Stimulated activated CD8-positive, alpha-beta memory T cell treated with anti-CD3 and anti-CD28 coated beads, Interleukin-4, amount 100 ng/mL, for 24 hours (primary cell): Measurements from ENCODE around the gene ZMYND11.
"Not testable (repeated sequence)": the region's sequence is repeated elsewhere in the genome, so short reads cannot be mapped to it uniquely, and the experiment has no call there.

Source experiments
- DNase-seq: peaks from one replicate; pipeline ENCODE4 v3.0.0-alpha.2; 2020; ENCODE audit warnings: low read depth

ZMYND11 gene

DNA sequence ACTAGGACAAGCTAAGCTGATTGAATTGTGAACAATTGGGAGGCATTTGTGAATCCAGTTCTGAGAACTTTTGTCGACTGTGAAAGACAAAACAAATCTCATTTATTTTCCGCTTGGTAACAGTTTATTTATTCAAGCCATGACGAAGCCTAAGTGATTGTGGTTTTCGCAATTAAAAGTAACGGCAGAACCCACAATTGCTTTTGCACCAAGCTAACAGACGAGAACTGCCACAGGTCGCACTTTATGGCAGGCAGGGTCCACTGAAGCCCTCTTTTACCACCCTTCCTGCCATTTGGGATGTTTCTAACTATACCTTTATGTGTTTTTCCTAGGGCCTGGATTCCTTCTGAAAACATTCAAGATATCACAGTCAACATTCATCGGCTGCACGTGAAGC is 111.2 kb downstream of the ZMYND11 start:
- no peak for DNase-seq

DNA sequence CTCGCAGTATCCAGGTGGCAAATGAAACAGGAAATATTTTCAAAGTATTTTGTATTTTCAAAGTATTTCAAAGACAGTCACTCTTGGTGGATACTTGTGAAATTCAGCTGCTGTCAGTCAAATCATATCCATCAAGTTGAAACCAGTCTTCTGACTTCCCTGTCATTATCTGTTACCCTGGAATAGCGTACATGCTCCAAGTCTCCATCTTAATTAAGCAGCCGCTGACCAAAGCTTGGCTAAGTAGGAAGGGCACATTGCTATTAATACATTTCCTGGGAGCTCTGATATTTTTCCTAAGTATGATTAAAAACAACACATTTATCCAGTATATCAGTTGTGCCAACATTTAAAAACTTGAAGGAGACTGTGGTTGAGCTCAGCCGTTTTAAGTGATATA is 112.2 kb downstream of the ZMYND11 start:
- DNase-seq: no peak

DNA sequence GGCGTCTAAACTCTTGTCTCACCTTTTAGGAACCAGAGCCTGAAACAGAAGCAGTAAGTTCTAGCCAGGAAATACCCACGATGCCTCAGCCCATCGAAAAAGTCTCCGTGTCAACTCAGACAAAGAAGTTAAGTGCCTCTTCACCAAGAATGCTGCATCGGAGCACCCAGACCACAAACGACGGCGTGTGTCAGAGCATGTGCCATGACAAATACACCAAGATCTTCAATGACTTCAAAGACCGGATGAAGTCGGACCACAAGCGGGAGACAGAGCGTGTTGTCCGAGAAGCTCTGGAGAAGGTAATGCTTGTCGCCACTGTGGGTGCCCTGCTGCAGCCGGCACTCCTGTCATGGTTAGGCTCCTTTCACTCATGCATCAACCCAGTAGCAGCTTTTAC is 113.1 kb downstream of the ZMYND11 start:
- no peak for DNase-seq

DNA sequence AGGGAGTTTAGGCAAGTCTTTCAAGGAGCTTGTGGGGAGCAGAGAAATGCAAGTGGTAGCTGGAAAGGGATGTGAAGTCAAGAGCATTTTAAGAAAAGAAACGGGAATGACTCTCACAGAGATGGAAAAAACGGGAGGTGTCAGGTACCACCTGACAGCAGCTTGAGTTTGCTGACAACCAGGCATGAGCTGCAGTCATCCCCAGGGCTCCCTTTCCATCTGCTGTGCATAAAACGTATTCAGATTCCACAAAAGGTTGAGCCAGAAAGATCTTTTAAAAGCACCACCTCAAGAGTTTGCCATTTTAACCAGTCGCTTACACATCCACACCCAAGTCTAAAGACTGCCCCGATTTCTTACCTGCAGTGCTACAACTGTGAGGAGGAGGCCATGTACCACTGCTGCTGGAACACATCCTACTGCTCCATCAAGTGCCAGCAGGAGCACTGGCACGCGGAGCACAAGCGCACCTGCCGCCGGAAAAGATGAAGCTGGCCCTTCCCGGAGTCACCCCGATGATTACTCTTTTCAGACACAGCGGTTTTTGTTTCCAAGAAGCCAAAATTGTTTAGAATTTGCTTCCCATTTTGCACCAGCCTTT is 116.8 kb downstream of the ZMYND11 start:
- DNase-seq: no peak

DNA sequence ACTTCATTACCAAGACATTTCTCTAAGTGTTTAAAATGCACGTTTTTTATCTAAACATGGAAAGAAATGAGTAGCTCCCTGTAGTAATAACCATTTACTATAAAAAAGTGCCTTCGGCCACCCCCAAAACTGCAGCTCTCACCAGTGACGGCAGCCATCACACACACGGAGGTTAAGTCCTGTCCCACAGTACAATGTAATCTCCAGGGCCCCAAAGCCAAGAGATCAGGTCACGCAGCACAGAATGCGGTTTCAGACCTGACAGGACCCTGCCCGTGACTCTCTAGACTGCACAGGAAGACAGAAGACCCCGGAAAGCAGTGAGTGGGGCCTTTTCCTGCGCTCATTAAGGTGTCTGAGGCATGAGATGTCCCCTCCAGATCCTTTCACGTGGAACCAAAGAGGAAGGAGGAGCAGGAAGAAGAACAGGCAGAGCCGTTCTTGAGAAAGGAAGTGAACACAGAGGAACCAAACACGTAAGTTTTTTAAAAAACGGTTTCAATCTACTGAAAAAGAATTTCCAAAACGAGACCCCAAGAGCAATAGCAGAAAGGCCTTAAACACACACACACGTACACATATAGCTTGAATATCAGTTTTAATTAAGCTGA is 125.7 kb downstream of the ZMYND11 start:
- no peak for DNase-seq

DNA sequence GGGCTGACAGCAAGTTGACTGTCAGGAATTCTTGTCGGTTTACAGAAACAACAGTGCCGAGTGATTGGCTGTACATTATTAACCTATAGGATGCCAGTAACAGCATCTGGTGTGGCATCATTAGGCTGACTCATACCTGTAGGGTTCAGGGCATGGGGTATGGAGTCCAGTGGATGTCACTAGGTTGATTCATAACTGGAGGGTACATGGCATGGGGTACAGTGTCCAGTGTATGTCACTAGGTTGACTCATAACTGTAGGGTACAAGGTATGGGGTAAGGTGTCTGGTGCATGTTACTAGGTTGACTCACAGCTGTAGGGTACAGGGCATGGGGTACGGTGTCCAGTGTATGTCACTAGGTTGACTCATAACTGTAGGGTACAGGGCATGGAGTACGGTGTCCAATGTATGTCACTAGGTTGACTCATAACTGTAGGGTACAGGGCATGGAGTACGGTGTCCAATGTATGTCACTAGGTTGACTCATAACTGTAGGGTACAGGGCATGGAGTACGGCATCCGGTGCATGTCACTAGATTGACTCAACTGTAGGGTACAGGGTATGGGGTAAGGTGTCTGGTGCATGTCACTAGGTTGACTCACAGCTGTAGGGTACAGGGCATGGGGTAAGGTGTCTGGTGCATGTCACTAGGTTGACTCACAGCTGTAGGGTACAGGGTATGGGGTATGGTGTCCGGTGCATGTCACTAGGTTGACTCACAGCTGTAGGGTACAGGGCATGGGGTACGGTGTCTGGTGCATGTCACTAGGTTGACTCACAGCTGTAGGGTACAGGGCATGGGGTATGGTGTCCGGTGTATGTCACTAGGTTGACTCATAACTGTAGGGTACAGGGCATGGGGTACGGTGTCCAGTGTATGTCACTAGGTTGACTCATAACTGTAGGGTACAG is 129.2 kb downstream of the ZMYND11 start:
- DNase-seq: not testable (repeated sequence)

DNA sequence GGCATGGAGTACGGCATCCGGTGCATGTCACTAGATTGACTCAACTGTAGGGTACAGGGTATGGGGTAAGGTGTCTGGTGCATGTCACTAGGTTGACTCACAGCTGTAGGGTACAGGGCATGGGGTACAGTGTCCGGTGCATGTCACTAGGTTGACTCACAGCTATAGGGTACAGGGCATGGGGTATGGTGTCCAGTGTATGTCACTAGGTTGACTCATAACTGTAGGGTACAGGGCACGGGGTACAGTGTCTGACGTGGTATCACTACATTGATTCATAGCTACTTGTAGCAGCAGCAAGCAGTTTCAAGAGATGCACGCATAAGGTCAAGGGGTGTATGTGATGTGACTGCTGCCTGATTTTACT is 129.8 kb downstream of the ZMYND11 start:
- DNase-seq: not testable (repeated sequence)

DNA sequence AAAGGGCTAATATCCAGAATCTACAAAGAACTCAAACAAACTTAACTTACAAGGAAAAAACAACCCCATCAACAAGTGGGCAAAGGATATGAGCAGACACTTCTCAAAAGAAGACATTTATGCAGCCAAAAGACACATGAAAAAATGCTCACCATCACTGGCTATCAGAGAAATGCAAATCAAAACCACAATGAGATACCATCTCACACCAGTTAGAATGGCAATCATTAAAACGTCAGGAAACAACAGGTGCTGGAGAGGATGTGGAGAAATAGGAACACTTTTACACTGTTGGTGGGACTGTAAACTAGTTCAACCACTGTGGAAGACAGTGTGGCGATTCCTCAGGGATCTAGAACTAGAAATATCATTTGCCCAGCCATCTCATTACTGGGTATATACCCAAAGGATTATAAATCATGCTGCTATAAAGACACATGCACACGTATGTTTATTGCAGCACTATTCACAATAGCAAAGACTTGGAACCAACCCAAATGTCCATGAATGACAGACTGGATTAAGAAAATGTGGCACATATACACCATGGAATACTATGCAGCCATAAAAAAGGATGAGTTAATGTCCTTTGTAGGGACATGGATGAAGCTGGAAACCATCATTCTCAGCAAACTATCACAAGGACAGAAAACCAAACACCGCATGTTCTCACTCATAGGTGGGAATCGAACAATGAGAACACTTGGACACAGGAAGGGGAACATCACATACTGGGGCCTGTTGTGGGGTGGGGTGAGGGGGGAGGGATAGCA is 130.7 kb downstream of the ZMYND11 start:
- not testable (repeated sequence) for DNase-seq

DNA sequence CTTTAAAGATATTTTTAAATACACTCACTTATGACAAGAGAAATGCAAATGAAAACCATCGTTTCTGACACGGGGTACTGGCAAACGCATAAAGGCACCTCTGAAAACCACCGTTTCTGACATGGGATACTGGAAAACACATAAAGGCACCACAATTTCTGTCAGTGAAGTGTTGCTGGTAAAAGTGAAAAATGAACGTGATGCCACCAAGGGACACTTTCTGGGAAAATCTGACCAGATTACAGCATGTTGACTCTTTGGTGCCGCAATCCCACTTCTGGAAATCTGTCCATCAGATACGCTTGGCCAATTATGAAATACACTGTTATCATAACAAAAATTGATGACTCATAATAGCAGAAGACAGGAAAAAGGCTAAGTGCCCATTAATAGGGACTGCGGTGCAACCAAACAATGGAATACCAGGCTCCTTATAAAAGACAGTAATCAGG is 131.7 kb downstream of the ZMYND11 start:
- no peak for DNase-seq

DNA sequence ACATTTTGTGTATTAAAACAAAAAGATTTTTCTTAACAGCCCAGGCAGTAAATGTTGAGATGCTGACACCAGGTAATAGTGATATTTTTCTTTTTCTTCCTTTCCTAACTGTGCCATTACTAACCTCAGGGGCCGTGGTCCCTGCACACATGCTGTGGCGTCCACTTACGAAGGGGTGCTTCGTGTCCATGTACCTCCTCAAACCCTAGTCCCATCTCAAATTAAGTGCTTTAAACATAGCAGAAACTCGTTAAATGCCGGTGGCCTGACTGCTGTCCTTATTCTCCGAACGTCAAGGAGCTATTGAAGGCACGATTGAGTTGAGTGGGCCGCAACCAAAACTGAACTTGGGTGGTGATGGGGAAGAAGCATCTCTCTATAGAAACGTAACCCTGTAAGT is 132.4 kb downstream of the ZMYND11 start:
- no peak for DNase-seq

DNA sequence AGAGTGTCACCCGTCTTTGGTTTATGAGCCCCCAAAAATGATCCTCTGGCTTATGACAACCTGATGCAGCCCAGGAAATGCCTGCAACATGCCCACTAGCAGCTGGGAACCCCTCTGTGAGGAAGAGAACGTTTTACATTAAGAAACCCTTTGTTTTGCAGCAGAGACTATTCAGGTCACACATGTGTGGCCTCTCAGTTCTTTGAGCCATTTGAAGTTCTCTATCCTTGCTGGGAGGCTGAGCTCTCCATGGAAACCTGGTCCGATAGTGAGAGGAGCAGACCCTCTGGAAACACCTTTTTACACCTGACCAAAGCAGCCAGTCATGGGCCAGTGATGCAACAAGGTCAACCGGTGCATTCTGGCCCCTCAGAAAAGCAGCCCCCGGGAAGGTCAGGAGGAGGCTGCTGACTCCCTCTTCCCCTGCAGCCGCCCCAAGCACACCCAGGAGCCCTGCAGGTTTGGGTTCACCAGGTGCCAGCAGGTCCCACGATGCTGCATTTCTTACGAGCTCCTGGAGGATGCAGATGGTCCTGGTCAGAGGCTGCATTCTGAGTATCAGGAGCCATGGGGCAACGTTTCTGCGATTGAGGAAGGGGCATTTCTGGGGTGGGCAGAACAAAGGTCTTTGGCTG is 134.3 kb downstream of the ZMYND11 start:
- no peak for DNase-seq

DNA sequence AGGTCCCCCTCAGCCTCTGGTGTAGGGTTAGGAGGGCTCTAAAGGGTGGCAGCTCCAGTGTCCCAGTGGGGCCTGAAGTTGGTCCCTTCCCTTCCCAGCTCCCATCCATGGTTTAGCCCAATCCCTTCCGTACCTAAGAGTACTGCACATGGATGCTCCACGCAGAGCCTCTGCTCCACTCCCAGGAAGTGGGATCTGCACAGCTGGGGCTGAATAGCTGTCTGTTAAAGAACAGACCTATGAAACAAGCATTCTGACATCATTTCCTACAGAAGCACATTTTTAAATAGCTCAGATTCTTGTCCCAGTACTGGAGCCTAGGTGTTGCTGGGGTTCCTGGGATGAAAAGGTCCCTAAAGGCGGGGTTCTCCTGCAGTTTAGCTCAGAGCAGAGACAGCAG is 135.9 kb downstream of the ZMYND11 start:
- no peak for DNase-seq

DNA sequence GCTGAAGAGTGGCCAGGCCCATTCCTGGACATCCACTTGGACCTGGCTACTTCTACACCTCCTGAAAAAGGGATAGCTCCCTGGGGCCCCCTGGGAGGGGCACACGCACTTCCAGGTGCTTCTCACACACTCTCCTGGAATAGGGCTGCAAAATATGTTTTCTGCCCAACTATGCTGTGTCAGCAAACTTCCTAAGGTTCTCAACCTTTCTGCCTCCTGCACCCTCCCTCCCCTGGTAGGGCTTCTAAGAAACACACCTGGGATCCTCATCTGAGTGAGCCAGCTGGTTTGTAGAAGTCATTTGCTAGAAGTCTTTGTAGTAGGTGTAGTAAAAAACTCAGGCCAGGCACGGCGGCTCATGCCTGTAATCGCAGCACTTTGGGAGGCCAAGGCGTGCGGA is 136.5 kb downstream of the ZMYND11 start:
- no peak for DNase-seq

DNA sequence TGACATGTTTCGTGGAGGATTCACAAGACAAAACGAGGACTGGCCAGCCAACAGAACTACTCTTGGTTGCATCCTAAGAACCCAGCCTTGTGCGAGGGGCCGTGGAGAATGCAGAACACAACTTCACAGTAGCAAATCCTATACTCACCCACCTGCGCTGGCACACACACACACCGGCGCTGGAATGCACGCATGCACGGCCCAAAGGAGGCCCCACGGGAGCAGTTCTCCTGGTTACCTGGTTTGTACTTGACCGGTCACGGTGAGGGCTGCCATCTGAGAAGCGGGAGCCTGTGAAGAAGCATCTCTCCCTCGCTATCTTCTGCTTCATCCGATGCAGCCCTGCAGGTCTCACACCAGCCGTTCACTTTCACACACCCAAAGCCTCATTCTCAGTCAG is 137.8 kb downstream of the ZMYND11 start:
- DNase-seq: no peak

DNA sequence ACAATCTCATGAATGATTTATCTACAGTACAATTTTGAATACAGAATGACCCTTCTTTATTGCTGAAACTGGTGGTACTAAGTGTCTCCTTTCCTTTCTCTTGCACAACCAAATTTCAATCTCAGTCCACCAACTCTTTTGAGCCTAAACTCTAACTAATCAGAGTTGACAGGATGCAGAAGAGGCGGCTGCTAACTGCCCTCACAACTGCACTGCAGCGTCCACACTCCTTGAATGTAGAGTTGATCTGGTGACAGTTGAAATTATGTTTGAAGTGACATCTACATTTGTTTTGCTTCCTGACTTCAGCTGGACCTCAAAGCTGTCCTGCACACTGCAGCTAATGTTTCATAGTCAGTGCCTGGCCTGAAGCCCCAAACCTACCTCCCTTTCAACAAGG is 139.6 kb downstream of the ZMYND11 start:
- DNase-seq: no peak

DNA sequence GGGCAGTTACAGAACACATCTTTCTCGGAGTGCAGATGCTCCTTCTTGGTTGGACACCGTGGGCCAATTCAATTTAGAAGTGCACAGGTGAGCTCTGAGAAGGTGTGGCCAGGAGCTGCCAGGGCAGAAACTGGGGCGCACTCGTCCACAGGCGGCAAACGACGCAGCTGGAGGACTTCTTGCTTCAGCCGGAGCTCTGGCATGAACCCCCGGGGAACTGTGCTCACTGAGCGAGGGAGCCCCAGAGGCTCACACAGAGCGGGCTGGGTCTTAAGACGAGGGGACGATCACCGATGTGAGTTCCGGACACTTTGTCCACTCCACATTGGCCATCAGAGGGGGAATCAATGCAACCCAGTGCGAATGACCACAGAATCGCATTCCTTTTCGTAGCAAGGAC is 140.4 kb downstream of the ZMYND11 start:
- no peak for DNase-seq

DNA sequence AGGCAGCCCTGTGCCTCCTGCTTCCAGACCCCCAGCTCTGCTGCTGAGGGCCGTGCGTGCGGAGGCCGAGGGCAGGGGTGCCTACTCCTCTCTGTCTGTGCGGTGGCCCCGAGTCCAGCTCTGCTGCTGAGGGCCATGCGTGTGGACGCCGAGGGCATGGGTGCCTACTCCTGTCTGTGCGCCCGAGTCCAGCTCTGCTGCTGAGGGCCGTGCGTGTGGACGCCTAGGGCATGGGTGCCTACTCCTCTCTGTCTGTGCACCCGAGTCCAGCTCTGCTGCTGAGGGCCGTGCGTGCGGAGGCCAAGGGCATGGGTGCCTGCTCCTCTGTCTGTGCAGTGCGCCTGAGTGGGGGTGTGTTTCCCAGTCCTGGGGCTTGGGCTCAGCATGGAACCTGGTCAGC is 142.7 kb downstream of the ZMYND11 start:
- DNase-seq: no peak

DNA sequence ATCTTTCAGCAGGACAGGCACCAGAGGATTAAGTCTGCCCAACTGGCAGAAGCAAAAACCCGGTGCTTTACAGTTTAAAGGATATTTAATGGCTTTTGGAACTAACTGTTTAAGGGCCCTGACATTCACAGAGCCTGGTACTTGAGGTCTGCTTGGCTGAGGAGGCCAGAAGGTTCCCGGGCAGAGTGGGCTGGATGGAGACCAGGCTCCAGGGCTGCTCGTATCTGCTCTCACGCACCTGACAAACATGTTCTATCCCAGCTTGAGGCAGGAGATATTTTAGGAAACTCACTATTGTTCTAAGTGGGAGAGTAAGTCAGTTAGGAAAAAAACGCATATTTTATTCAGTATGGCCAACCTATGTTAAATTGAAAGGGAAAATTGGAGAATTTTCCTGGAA is 143.5 kb downstream of the ZMYND11 start:
- no peak for DNase-seq

DNA sequence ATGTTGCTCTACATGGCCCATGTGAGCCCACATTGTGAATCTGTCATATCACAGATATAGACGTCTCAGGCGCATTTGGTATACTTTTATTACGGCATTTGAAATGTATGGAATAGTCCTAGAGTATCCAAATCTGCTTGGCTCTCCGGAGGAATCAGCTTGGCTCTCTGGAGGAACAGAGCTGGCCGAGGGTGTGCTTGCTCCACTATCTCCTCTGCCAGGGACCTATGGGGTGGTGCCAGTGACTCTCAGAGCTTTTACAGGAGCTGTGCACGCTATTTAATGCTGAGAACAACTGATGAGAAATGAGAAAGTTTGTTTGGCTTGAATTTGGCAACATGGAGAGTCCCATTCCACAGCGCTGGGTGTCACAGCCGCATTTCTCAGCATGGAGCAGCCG is 144.0 kb downstream of the ZMYND11 start:
- no peak for DNase-seq

DNA sequence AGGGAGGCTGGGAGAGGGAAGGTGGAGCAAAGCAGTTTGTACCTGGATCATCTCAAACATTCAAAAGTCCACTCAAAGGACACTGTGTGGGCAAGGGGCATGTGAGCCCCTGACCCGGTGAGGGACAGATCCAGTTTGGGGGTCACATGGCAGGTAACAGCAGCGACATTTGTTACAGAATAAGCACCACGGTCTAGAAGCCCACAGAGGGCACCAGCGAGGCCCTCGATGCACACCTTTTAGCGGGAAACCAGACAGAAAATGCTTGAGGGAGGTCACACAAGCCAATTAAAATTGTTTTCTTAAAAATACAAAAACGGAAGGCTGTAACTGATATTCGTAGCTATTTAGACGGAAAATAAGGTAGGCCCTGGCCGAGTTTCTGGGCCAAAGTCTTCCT is 144.4 kb downstream of the ZMYND11 start:
- DNase-seq: no peak

DNA sequence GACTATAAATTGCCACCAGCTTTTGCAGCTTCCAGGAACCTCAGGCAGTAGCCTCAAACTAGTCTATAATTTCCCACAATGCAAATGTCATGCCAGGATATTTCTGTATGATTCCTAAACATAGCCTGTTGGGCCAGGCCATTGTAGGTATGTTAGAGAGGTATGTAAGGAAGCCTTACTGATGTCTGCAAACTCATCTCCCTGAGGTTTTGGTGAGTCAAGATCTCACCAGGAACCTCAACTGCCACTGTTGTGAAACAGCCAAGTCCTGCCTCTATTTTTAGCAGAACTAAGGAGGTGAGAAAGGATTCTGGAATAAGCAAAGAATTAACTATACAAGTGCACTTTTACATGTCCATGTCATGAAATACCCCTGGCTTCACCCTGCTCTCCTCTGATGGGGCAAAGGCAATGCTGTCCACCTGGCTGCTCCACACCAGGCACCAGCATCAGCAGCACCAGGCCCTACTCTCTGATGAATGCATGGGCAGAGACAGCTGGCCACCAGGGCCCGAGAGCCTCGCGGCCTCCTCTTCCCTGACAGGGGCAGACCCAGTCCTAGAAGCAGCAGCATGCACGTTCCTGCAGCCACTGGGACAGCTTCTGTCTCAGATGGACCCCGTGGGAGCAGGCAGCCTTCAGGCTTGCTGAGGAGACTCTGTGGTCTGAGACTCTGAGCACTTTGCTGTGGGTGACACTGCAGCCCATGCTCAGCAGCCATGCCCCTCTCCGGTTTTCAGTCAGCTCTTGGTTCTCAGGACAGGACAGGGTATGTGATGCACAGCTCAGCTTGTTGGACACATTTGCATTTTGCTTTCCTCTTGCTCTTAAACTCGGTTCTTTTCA is 147.3 kb downstream of the ZMYND11 start:
- no peak for DNase-seq
